Breast epithelium (tissue), 4 donors: ENCODE results near the gene ADM2. TPM values are rescaled to one million over a fixed set of nuclear protein-coding genes. Genes with fewer than 3 reads are reported as not detected.
"Not testable (repeated sequence)": the region's sequence is repeated elsewhere in the genome, so short reads cannot be mapped to it uniquely, and the experiment has no call there.

Experiments
- DNase-seq, 2 donors: peaks; one replicate each; pipeline ENCODE4 v3.0.0-alpha.2; 2019; ENCODE audit warnings: low spot score in 2 of 2
- H3K27ac ChIP-seq, 2 donors: fragments of 200-600 bp; sonication (generic) in 1 of 2; one replicate each; pipeline ENCODE4 v1.5.1; 2016 to 2019; ENCODE audit warnings: mild to moderate bottlenecking in 1 of 2
- H3K27me3 ChIP-seq, 2 donors: fragments of 200-600 bp; sonication (generic) in 1 of 2; one replicate each; pipeline versions ENCODE4 v1.5.1 to v1.6.0; 2017 to 2019; ENCODE audit warnings: control low read depth in 1 of 2, mild to moderate bottlenecking in 1 of 2
- H3K36me3 ChIP-seq: fragments of 200-600 bp; one replicate; pipeline ENCODE4 v1.5.1; 2019
- H3K4me1 ChIP-seq, 2 donors: fragments of 200-600 bp; sonication (generic); one replicate each; pipeline ENCODE4 v1.5.1; 2016 to 2019; ENCODE audit warnings: control low read depth in 1 of 2
- H3K4me3 ChIP-seq, 3 donors: fragments of 200-600 bp; sonication (generic); 1 replicate in 2 of 3; 2 replicates in 1 of 3; pipeline ENCODE4 v1.5.1; 2016 to 2019; ENCODE audit warnings: mild to moderate bottlenecking in 3 of 3, moderate library complexity in 2 of 3
- H3K9me3 ChIP-seq, 2 donors: fragments of 200-600 bp; sonication (generic) in 1 of 2; one replicate each; pipeline ENCODE4 v1.5.1; 2016 to 2019; ENCODE audit warnings: control low read depth in 1 of 2
- POLR2A ChIP-seq: fragments of 450-650 bp; IDR thresholded peaks from one replicate; pipeline ENCODE4 v1.6.1; 2016; ENCODE audit warnings: antibody characterized with exemption, mild to moderate bottlenecking, moderate library complexity
- POLR2AphosphoS5 ChIP-seq, 3 donors: sonication (generic); formaldehyde crosslinking; IDR thresholded peaks; one replicate each; pipeline ENCODE4 v1.6.1; 2017; ENCODE audit warnings: antibody characterized with exemption in 3 of 3
- intact Hi-C: fragments of 100-400 bp; cut with DNase I; formaldehyde crosslinking; loops from one replicate; pipeline ENCODE4 v1.15.1; 2023; ENCODE audit warnings: low total_unique reads
- total RNA-seq, 3 donors: library from RNA; depleted of rRNA; stranded (reverse); fragments of >200 nt; gene quantifications; one replicate each; pipeline ENCODE4 v1.1.0, GENCODE V29; 2016
- TF ChIP-seq, protein P1 (sequence below), 3 donors: fragments of 450-650 bp; IDR thresholded peaks; one replicate each; pipeline ENCODE4 v1.5.1; 2016 to 2017; ENCODE audit warnings: antibody characterized with exemption in 3 of 3, mild to moderate bottlenecking in 3 of 3, moderate library complexity in 3 of 3

The ADM2 gene, protein sequence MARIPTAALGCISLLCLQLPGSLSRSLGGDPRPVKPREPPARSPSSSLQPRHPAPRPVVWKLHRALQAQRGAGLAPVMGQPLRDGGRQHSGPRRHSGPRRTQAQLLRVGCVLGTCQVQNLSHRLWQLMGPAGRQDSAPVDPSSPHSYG
- under 1 TPM in 2 of 3 donors, not detected in 1; 0.59 to 0.98 TPM for total RNA-seq

DNA sequence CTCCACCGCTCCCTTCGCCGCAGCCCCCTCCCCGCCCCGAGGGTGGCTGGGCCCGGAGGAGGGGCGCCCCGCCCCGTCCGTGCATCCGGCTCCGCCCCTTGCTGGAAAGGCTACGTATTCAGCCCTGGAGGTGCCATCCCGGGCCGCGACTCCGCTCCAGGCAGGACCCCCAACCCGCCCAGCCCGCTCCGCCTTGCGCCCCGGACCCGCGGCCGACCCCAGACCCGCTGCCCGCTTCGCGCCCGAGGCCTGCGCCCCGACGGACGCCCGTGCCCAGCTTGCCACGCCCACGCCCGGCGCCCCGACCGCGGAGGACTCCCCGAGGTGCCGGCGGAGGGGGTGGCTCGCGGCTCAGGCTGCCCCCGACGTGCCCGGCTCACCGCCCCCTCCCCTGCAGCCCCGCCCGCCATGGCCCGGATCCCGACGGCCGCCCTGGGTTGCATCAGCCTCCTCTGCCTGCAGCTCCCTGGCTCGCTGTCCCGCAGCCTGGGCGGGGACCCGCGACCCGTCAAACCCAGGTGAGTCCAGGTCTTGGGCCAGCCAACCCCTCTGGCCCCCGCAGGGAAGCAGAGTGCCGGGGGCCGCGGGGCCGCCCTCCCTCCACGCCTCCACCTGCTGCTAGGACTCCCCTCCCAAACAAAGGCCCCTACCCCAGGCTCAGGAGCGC lies at the start of gene ADM2:
TSS of gene ADM2 (plus strand) at position 104 of the 667 bp plus-strand sequence. CDS start at position 409, 305 bp downstream.
- Histone ChIP-seq H3K36me3 (no peaks in the 10 kb centered on the region), H3K4me3 (peak within 1 kb of the TSS; percentile 34 to 85 (median 54)), H3K27ac (no peak within 1 kb of the TSS), H3K27me3 (peaks cover 8 to 16% of the 10 kb centered on the region in 2 donors), H3K4me1 (peaks cover 4 to 10% of the 10 kb centered on the region in 2 donors), H3K9me3 (no peaks in the 10 kb centered on the region)
- no peak for DNase-seq
- intact Hi-C loops = no loop called here
- TF ChIP-seq POLR2A = no peak
- TF ChIP-seq, protein P1, sequence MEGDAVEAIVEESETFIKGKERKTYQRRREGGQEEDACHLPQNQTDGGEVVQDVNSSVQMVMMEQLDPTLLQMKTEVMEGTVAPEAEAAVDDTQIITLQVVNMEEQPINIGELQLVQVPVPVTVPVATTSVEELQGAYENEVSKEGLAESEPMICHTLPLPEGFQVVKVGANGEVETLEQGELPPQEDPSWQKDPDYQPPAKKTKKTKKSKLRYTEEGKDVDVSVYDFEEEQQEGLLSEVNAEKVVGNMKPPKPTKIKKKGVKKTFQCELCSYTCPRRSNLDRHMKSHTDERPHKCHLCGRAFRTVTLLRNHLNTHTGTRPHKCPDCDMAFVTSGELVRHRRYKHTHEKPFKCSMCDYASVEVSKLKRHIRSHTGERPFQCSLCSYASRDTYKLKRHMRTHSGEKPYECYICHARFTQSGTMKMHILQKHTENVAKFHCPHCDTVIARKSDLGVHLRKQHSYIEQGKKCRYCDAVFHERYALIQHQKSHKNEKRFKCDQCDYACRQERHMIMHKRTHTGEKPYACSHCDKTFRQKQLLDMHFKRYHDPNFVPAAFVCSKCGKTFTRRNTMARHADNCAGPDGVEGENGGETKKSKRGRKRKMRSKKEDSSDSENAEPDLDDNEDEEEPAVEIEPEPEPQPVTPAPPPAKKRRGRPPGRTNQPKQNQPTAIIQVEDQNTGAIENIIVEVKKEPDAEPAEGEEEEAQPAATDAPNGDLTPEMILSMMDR (IDR thresholded peaks at IDR 0.05) = no peak
- no peak for TF ChIP-seq POLR2AphosphoS5 (IDR thresholded peaks at IDR 0.05)

DNA sequence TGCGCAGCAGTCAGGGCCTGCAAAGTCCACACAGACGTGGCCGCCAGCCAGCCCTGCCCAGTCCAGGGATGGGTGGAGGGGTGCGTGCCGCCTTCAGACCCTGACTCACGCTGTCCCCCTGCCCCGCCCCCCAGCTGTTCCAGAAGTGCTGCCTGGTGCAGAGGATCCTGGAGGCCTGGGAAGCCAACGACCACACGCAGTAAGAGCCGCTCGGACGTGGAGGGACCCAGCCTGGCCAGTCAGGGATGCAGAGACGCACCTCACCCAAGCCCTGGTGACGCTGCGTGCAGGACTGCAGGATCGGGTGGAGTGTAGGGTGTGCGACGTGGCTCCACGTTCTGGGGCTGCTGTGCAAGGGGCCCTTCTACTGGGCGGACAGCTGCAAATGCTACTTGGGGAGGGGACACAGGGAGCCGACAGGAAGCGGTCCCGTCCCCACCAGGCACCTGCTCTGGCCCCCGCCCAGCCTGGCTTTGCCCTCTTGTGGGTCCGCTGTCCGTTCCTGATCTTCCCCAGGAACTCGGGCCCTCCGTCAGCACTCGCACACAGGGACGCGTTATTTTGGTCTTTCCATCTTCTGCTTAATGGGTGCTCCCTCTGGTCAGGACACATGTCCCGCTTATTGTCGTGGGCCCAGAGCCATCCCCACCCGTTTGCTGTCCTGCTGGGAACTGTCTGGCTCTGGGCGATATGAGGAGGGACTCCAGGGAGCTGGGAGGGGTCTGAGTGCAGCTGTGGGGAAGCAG lies 49.0 kb upstream of the ADM2 start:
- TF ChIP-seq POLR2AphosphoS5 (IDR thresholded peaks at IDR 0.05) (no peak), POLR2A (no peak)
- TF ChIP-seq, protein P1 (IDR thresholded peaks at IDR 0.05) = no peak
- no peak overlapping the region for H3K4me3 ChIP-seq
- no peaks in the 10 kb centered on the region for H3K9me3 ChIP-seq
- H3K27me3 ChIP-seq = no peaks in the 10 kb centered on the region
- no peaks in the 10 kb centered on the region for H3K4me1 ChIP-seq
- no peak for DNase-seq
- H3K27ac ChIP-seq = no peak overlapping the region
- H3K36me3 ChIP-seq = no peaks in the 10 kb centered on the region
- intact Hi-C loops = no loop called here

GRCh38 chr22:50432877-50433510 lies 48.3 kb upstream of the ADM2 start:
- H3K4me1 ChIP-seq, H3K27ac ChIP-seq, DNase-seq, H3K27me3 ChIP-seq, H3K36me3 ChIP-seq, H3K9me3 ChIP-seq, H3K4me3 ChIP-seq, intact Hi-C loops: not testable (repeated sequence)

- Histone ChIP-seq H3K27ac (peak overlapping the region; percentile 19 to 50), H3K4me1 (no peaks in the 10 kb centered on the region), H3K4me3 (no peak overlapping the region), H3K27me3 (no peaks in the 10 kb centered on the region), H3K36me3 (no peaks in the 10 kb centered on the region), H3K9me3 (no peaks in the 10 kb centered on the region)
- DNase-seq = no peak
- no peak for TF ChIP-seq POLR2A
- TF ChIP-seq, protein P1 (IDR thresholded peaks at IDR 0.05) = no peak
- no peak for TF ChIP-seq POLR2AphosphoS5 (IDR thresholded peaks at IDR 0.05)
- intact Hi-C loops = no loop called here
Observed at GRCh38 chr22:50434849-50435248, 46.5 kb upstream of the ADM2 start.

DNA sequence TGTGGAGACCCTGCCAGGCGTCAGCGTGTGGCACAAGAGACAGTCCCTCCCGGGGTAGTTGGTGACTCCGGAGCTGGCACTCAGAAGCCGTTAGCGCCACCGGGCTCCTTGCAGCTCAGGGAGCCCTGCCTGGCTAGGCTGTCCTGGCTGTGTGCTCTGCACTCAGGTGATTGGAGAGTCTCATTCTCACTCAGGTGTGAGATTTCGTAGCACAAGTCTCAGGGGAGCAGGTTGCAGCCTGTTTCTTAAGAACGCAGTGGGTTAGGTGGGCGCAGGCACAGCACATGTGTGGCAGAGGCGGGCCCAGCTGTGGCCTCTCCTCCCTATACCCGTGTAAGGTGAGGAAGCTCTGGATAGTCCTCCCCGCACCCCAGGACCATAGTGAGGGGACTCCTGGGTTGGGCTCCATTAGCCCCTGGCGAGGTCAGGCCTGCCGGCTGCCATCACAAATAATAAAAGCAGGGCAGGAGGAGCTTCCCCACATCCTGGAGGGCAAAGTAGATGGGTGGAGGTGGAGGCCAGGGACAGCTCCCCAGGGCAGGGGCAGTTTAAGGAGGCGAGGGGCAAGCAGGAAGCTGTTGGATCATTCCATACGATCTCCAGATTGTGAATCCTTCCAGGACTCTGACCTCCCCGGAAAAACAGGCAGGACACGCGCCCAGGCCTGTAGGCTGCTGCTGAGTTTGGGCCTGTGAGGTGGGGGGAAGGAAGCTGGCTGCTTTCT lies 45.9 kb upstream of the ADM2 start:
- intact Hi-C loops = no loop called here
- Histone ChIP-seq H3K36me3 (no peaks in the 10 kb centered on the region), H3K4me1 (no peaks in the 10 kb centered on the region), H3K9me3 (no peaks in the 10 kb centered on the region), H3K27ac (peak overlapping the region; percentile 19 to 50), H3K4me3 (no peak overlapping the region), H3K27me3 (no peaks in the 10 kb centered on the region)
- DNase-seq = peak in 1 of 2 donors; percentile 73
- TF ChIP-seq, protein P1 (IDR thresholded peaks at IDR 0.05) = no peak
- TF ChIP-seq POLR2A = no peak
- no peak for TF ChIP-seq POLR2AphosphoS5 (IDR thresholded peaks at IDR 0.05)
